C1 segment of cervical spinal cord (tissue), 14 donors: ENCODE results near the gene ALK.

Source experiments
- DNase-seq, 14 donors: peaks; one replicate each; lab custom pipeline; 2025; lab: John Stamatoyannopoulos, UW

The ALK gene

DNA sequence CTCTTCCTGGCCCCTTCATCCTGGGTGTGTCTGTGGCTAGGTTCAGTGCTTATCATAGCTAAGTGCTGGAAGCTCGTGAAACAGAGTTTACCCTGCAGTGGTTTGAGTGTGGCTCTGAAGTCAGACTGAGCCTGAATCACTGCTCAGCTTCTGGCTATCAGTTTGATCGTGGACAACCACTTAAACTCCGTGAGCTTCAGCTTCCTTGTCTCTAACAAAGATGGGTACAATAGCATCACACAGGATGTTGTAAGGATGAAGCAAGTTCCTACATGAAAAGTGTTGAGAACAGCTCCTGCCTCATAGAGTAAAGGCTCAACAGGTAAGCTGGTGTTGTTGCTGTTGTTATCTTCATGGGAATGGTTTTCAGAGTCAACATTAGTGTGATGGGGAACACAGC is 595.8 kb downstream of the ALK start:
- DNase-seq, result no peak

- DNase-seq, result no peak
Measured at GRCh38 chr2:29323961-29324360, 597.4 kb downstream of the ALK start.

DNA sequence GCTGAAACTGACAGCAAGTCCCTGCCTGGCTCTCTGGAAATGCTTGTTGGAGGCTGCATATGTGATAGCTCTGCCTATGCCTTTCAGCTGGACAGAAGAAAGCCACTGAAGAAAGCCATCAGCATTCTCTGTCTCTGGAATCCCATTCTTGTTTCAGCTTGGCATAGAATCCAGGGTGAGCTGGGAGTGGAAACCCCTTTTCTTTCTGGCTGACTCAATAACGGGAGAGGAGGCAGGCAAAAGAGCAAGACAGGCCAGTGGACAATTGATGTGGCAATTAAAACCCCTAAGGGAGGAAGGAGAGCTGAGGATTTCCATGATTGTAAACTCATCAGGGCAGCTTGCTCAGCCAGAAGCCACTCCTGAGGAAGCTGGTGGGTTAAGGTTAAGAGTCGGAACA is 598.1 kb downstream of the ALK start:
- DNase-seq, result no peak

- no peak for DNase-seq
Measured at GRCh38 chr2:29322011-29322410, 599.4 kb downstream of the ALK start.

DNA sequence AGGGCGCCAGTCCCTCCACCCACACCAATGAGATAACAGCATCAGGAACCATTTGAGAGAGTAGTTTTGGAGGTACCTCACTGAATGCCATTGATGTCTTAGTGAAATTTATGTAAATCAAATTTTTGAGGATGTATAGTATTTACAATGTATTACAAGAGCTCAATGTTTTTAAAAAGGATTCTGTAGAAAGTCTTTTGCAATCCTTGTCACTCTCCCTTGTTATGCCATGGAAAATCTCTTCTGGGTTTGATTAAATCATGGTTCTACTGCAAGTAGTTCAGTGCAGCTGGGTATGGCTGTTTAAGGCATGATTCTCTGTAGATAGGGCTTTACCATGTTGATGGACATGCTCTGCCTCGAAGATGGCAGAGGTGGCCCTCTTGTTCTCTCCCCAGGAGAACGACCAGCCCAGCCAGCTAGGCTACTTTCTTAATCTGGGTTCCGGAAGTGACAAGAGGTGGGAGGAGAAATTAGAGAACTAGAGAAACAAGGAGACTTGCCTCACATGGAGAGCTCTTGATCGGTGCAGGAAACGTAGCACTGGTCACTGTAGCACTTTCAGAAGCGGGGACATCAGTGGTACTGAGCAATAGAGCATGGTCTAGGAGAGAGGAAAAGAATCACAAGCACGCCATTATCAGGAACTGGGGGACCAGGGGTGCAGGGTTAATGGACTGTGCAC is 603.4 kb downstream of the ALK start:
- DNase-seq, result no peak

- DNase-seq, result peak in 2 of 14 donors; percentile 10 to 13
Measured at GRCh38 chr2:29317077-29317517, 604.3 kb downstream of the ALK start.

DNA sequence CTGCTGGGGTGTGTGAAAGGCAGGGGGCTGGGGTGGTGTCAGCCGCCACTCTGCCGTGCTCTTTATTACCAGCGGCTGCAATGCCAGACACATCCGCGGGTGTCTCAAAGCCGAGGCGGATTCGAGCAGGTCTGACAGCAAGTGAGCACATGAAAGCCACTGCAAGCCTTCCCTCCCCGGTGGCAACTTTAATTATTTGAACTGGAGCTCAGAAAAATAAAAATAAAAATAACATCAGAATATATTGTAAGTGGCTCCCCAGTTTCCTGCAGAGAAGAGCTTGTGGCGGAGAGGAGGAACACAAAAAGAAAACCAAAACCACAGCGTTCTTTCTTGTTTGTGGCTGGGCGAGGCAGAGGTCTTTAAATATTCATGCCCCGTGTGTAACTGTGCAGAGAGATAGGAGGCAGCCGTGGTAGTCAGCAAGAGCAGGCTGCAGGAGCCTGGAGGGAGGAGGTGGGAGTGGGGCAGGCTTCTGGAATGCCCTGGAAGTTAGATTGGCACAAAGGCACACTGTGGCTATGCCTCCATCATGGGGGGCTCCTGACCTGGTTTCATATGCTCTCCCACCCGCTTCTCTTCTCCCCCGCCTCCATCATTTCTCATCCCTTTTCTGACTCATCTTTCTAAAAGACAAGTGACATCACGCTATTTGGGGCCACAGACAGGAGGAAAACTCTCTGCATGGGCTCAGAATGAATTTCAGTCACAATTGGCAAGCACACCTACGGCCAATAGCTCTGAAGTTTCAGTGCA is 606.4 kb downstream of the ALK start:
- DNase-seq, result peak in 7 of 14 donors; percentile 5 to 43 (median 16)

DNA sequence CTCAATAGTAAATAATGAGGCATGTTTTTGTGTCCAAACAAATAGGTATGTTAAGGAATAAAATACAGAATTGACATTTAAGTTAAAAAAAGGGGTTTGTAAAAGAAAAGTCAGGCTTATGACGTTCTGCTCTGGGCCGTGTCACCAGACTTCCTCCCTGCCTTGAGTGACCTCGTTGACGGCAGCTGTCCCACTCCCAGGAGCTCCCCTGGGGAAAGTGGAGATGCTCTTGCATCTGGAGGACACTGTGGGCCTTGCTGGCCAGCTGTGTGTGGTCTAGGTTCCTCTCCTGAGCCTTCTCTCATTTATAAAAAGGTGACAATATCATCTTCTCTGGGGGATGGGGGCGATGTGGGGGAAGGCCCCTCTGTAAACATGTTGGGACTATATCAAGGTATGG is 609.9 kb downstream of the ALK start:
- DNase-seq, result no peak

GRCh38 chr2:29310650-29311348 is 610.6 kb downstream of the ALK start:
- DNase-seq, result no peak

DNA sequence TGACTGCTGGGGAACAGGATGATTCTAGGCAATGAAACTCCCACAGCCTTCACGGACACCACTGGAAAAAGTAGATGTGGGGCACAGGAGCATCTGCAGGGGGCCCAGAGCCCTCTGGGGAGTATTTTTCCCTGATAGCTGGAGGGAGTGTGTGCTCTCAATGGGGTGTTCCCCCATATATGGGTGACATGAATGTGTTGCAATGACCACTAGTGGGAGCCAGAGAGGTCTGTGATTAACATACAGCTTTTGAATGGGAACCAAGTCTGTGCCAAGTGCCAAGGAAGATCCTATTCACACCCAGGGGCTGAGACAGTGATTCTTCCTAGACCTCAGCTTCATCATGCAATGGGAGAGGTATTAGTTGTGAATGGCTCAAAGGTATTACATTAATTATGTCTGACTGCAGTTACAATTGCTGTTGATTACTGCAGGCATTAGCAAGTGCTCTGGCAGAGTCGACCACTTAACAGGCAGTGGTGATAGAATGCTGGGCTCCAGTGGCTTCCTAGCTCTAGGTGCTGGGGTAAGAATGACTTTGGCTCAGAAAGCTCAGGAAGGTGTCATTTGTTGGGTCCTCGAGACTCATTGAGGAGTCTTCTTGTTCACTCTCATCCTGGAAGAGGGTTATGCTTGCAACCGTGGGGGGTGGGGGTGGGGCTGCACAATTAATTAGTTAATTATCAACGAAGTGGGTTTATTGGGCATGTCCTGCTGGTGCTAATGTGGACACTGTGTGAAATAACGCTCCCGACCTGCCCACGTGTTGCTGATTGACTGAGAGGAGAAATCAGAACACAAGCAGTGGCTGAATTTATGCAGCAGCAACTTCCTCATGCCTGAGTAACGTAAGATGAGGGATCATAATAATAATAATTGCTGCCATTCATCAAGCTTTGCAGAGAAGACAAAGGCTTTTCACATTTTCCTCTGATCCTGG is 612.0 kb downstream of the ALK start:
- peak in 6 of 14 donors; percentile 11 to 35 (median 15) for DNase-seq

DNA sequence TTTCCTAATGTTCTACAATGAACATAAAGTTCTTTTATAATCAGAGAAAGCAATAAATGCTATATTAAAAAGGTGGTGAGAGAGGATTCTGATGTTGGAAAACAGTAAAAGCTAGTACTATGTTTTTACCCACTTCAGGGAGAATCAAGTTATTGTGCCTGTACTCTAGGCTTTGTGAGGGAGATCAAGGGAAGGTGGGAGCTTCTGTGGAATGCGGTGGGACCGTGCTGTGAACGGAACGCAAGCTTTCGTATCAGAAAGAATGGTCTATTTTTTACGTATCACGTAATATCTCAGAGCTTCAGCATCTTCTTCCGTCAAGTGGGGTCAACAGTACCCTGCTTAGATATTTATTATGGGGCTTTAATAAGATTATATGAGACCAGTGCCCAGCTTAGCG is 613.0 kb downstream of the ALK start:
- DNase-seq, result no peak

- DNase-seq, result no peak
Measured at GRCh38 chr2:29307519-29307918, 613.9 kb downstream of the ALK start.

DNA sequence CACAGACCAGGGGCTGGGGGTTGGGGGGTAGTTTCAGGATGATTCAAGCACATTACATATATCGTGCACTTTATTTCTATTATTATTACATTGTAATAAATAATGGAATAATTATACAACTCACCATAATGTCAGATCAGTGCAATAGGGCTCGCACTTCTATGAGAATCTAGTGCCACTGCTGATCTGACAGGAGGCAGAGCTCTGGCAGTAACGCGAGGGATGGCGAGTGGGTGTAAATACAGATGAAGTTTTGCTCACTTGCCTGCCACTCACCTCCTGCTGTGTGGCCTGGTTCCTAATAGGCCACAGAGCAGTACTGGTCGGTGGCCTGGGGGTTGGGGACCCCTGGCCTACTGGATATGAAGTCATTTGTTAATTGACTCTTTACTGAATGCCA is 615.6 kb downstream of the ALK start:
- DNase-seq, result no peak

DNA sequence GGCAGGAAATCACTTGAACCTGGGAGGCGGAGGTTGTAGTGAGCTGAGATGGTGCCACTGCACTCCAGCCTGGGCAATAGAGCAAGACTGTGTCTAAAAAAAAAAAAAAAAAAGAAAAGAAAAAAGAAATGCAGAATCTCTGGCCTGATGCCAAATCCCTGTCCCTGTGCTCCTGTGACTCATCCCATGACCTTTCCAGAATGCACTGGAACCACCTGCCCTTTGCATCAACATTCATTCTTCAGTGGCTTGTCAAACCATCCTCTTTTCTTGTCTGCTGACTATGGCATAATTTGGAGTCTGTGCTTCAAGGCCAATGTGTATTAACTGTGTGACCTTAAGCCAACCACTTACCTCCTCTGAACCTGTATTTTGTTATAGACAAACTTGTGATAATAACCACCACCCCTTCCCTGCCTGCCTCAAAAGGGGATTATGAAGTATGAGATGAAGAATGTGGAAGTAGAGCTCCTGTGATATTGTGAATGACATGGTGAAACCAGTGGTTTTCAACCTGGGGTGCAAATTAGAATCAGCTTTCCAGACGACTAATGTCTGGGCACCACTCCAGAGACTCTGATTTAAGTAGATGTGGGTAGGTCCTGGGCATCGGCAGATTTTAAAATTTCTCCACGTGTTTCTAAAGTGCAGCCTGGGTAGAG is 616.9 kb downstream of the ALK start:
- no peak for DNase-seq

GRCh38 chr2:29296585-29296984 is 624.8 kb downstream of the ALK start:
- no peak for DNase-seq

DNA sequence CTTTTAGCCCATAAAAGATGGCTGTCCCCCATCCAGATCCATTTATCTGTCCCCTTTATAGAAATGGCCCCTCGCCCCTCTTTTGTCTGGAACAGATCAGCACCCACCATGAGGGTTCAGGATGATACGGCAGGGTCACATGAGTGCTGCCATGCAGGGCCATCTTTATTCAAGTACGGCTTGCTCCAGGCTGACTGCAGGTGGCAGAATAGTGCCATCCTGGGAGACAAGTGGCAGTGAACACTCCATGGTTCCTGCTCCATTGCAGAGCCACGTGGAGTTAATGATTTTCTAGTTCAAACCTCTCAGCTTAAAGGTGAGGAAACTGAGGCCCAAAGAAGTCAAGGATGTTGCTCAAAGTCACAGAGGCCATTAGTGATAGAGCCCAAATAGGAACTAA is 625.5 kb downstream of the ALK start:
- no peak for DNase-seq

DNA sequence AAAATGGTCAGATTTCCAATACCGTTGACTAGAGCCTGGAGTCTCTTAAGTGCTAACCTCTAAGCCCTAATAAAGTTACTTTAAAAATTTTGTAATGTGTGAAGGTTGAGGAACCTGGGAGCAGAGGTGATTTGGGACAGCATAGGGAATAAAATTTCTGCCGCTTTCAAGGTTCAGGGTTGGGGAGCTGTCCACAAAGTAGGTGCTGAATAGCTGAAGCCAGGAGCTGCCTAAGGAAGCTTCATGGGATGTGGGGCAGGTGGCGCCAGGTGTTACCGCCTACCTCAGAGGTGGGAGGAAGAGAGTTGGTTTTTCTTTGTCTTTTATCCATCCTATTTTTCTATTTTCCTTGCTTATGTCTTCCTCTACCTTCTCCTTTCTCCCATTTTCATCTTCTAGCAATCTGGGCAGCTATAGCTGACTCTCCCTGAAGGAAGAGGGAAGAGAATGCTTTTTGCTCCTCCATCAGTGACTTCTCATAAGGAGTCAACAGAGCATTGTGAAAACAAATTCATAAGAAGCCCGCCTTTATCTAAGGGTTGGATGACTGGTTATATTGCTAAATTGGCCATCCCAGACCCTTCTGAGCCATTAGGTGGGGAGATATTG is 627.5 kb downstream of the ALK start:
- DNase-seq, result no peak

GRCh38 chr2:29290293-29291047 is 630.9 kb downstream of the ALK start:
- no peak for DNase-seq

DNA sequence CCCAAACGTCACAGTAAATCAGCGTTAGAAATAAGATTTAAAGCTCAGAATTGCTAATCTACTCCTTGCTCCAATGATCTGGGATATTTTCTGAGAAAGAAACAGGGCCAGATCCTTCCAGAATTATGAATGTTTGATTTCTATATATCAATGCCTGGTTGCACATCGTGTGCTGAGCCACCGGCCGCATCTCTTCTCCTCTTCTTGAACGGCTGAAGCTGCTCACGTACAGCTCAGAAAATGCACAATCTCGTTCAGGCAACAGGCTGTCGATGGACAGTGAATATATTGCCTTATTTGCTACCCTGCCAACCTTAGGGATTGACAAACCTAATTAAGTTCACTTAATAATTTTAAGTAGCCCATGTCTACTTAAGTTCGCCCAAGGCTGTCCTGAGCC is 636.7 kb downstream of the ALK start:
- DNase-seq, result no peak

DNA sequence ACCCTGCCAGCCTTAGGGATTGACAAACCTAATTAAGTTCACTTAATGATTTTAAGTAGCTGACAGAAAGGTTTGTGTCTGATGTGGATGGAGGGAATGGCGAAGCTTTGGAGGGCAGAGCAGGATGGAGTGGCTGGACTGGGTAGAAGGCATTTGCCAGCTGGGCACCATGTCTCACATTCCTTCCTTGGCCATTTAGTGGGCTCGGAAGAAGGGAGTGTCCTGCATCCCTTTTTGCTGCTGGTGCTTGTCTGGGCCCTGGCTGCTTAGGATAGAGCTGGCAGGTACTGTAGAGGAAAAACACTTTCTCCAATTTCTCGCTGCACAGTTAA is 639.5 kb downstream of the ALK start:
- no peak for DNase-seq
